Fibroblast of lung (primary cell): ENCODE measurements around the gene FHL1. TPM values are rescaled to one million over a fixed set of nuclear protein-coding genes. Genes with fewer than 3 reads are reported as not detected.

Experiments
- DNase-seq, 2 donors: peaks; one replicate each; pipeline versions ENCODE4 v3.0.0 to v3.0.0-alpha.2; 2010; ENCODE audit warnings: low read depth in 2 of 2
- H2AFZ ChIP-seq: 2 replicates; pipeline ENCODE4 v1.5.1; 2012; ENCODE audit warnings: low read length, control low read depth, inconsistent platforms
- H3K27ac ChIP-seq: 2 replicates; pipeline ENCODE4 v1.5.1; 2011; ENCODE audit warnings: low read length, control low read depth; ENCODE audit not compliant: insufficient read depth
- H3K27me3 ChIP-seq: 2 replicates; pipeline ENCODE4 v1.5.1; 2011; ENCODE audit warnings: mild to moderate bottlenecking, low read length; ENCODE audit not compliant: control insufficient read depth, insufficient read depth
- H3K36me3 ChIP-seq: 2 replicates; pipeline ENCODE4 v1.5.1; 2011; ENCODE audit warnings: low read length; ENCODE audit not compliant: control insufficient read depth, insufficient read depth
- H3K4me1 ChIP-seq: 2 replicates; pipeline ENCODE4 v1.5.1; 2011; ENCODE audit warnings: low read length; ENCODE audit not compliant: control insufficient read depth, insufficient read depth; ENCODE audit errors: extremely low read depth
- H3K4me2 ChIP-seq: 2 replicates; pipeline ENCODE4 v1.5.1; 2011; ENCODE audit warnings: low read length, control low read depth; ENCODE audit not compliant: insufficient read depth; ENCODE audit errors: extremely low read depth
- H3K4me3 ChIP-seq, 4 experiments: fragments of 200-600 bp in 1 of 4; sonication (generic) in 1 of 4; replicated peaks in 1 of 4; 2 replicates each; pipeline ENCODE4 v1.5.1; 2011 to 2016; ENCODE audit warnings: low read length in 4 of 4, low read depth in 3 of 4, mild to moderate bottlenecking in 3 of 4, control low read depth in 2 of 4, inconsistent platforms in 1 of 4, mixed read lengths in 1 of 4; ENCODE audit not compliant: insufficient read depth in 1 of 4; ENCODE audit errors: control extremely low read depth in 1 of 4
- H3K79me2 ChIP-seq: 2 replicates; pipeline ENCODE4 v1.5.1; 2012; ENCODE audit warnings: mild to moderate bottlenecking, low read length, inconsistent platforms; ENCODE audit not compliant: control insufficient read depth, insufficient read depth
- H3K9ac ChIP-seq: 2 replicates; pipeline ENCODE4 v1.5.1; 2011; ENCODE audit warnings: mild to moderate bottlenecking, low read length, control low read depth; ENCODE audit not compliant: insufficient read depth
- H3K9me3 ChIP-seq: 2 replicates; pipeline ENCODE4 v1.5.1; 2012; ENCODE audit warnings: low read depth, low read length; ENCODE audit not compliant: control insufficient read depth, insufficient read depth
- H4K20me1 ChIP-seq: 2 replicates; pipeline ENCODE4 v1.5.1; 2011; ENCODE audit warnings: low read length; ENCODE audit not compliant: control insufficient read depth, insufficient read depth; ENCODE audit errors: extremely low read depth
- CTCF ChIP-seq, 2 donors: IDR thresholded peaks in 1 of 2; conservative IDR thresholded peaks in 1 of 2; 1 replicate in 1 of 2; 2 replicates in 1 of 2; pipeline ENCODE4 v1.5.1; 2011 to 2012; ENCODE audit warnings: low read length in 2 of 2, control low read depth in 1 of 2, inconsistent platforms in 1 of 2, low read depth in 1 of 2, mild to moderate bottlenecking in 1 of 2
- EZH2 ChIP-seq: IDR thresholded peaks from 2 replicates; pipeline ENCODE4 v1.5.1; 2012; ENCODE audit warnings: low read length, control low read depth, mild to moderate bottlenecking; ENCODE audit errors: missing control alignments
- polyA plus RNA-seq, 2 donors: library from polyadenylated mRNA; depleted of rRNA in 1 of 2; stranded (reverse) in 1 of 2; unstranded in 1 of 2; fragments of >200 nt; gene quantifications; 2 replicates each; pipeline ENCODE4 v1.2.1, GENCODE V29; 2011 to 2012; ENCODE audit warnings: missing spikeins in 1 of 2
- total RNA-seq: library from RNA; depleted of rRNA; stranded (reverse); fragments of >200 nt; gene quantifications from 2 replicates; pipeline ENCODE4 v1.2.1, GENCODE V29; 2014

FHL1 gene
- total and polyA plus RNA-seq, 2 donors (not counting 1 experiment from before 2014, with no cell fraction given), result 180 to 627 TPM

GRCh38 chrX:136142592-136142991, 4.7 kb upstream of the FHL1 start:
- no peaks in the 10 kb centered on the region for H3K4me1 ChIP-seq
- H3K9me3 ChIP-seq, result no peaks in the 10 kb centered on the region
- H3K79me2 ChIP-seq, result no peaks in the 10 kb centered on the region
- no peak overlapping the region for H2AFZ ChIP-seq
- H3K9ac ChIP-seq, result no peak overlapping the region
- H4K20me1 ChIP-seq, result no peaks in the 10 kb centered on the region
- H3K4me2 ChIP-seq, result no peak overlapping the region
- no peak overlapping the region for H3K4me3 ChIP-seq
- H3K36me3 ChIP-seq, result no peaks in the 10 kb centered on the region
- no peaks in the 10 kb centered on the region for H3K27me3 ChIP-seq
- no peak overlapping the region for H3K27ac ChIP-seq
- TF ChIP-seq CTCF (conservative IDR thresholded peaks at IDR 0.05 in 1 of 2, IDR thresholded peaks at IDR 0.05 in 1 of 2; ENCODE audit: low read depth in 1 of 2, low read length in 2 of 2) (no peak), EZH2 (no peak)
- peak in 1 of 2 donors; percentile 9 for DNase-seq

GRCh38 chrX:136143711-136144110, 3.6 kb upstream of the FHL1 start:
- H3K9ac ChIP-seq, result no peak overlapping the region
- H2AFZ ChIP-seq, result no peak overlapping the region
- no peaks in the 10 kb centered on the region for H4K20me1 ChIP-seq
- no peak for DNase-seq
- no peaks in the 10 kb centered on the region for H3K9me3 ChIP-seq
- no peak overlapping the region for H3K27ac ChIP-seq
- no peak overlapping the region for H3K4me3 ChIP-seq
- TF ChIP-seq CTCF (conservative IDR thresholded peaks at IDR 0.05 in 1 of 2, IDR thresholded peaks at IDR 0.05 in 1 of 2; ENCODE audit: low read depth in 1 of 2, low read length in 2 of 2) (no peak), EZH2 (no peak)
- peaks cover 5% of the 10 kb centered on the region for H3K79me2 ChIP-seq
- H3K27me3 ChIP-seq, result no peaks in the 10 kb centered on the region
- H3K4me2 ChIP-seq, result no peak overlapping the region
- no peaks in the 10 kb centered on the region for H3K4me1 ChIP-seq
- no peaks in the 10 kb centered on the region for H3K36me3 ChIP-seq

- peak overlapping the region; percentile 68 for H3K4me2 ChIP-seq
- peak in 1 of 2 donors; percentile 9 for DNase-seq
- no peaks in the 10 kb centered on the region for H3K27me3 ChIP-seq
- no peaks in the 10 kb centered on the region for H3K4me1 ChIP-seq
- H3K79me2 ChIP-seq, result peaks cover 18% of the 10 kb centered on the region
- no peaks in the 10 kb centered on the region for H4K20me1 ChIP-seq
- TF ChIP-seq EZH2, result no peak
- TF ChIP-seq CTCF (conservative IDR thresholded peaks at IDR 0.05 in 1 of 2, IDR thresholded peaks at IDR 0.05 in 1 of 2; ENCODE audit: low read depth in 1 of 2, low read length in 2 of 2), result no peak
- H3K36me3 ChIP-seq, result no peaks in the 10 kb centered on the region
- peak overlapping the region; percentile 36 to 61 (median 54) for H3K4me3 ChIP-seq
- peak overlapping the region; percentile 30 for H2AFZ ChIP-seq
- H3K9ac ChIP-seq, result peak overlapping the region; percentile 66
- peak overlapping the region; percentile 27 for H3K27ac ChIP-seq
- H3K9me3 ChIP-seq, result no peaks in the 10 kb centered on the region
Observed at GRCh38 chrX:136146614-136147314, 569 bp upstream of the FHL1 start.
